HG03097 (cell line): Measurements from ENCODE around the gene B3GNT8.
"Not testable (repeated sequence)": the region's sequence is repeated elsewhere in the genome, so short reads cannot be mapped to it uniquely, and the experiment has no call there.

ENCODE experiments used
- ATAC-seq: cut with Tn5 transposase; IDR thresholded peaks from one replicate; pipeline ENCODE4 v1.9.1; 2021; ENCODE audit not compliant: unreplicated experiment, low FRiP score

The B3GNT8 gene

DNA sequence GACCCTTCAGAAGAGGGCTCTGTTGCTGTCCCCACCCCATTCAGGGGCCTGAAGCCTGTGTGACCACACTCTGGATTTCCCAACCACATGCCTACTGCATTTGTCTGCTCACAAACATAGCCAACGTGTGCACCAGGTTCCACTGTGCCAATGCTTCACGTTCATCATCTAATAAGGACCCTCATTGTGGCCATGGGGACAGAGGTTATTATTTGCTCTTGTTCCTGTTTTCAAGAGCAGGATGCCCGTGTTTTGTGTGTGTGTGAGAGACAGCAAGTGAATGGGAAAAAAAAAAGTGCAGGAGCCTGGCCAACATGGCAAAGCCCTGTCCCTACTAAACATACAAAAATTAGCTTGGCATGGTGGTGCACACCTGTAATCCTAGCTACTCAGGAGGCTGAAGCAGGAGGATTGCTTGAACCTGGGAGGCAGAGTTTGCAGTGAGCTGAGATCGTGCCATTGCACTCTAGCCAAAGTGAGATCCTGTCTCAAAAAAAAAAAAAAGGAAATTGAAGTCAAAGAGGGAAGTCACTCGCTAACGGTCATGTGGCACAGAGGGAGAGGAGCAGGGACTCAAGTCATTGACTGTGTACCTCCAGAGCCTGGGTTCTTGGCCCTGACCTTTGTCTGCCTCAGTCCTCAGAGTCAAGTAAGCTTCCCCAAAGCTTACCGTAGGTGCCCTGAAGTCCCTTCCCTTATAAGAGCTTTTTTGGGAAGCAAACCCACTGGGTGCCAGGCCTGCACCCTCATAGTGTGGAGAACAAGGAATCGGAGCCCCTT is 6.9 kb downstream of the B3GNT8 start:
- ATAC-seq: no peak

DNA sequence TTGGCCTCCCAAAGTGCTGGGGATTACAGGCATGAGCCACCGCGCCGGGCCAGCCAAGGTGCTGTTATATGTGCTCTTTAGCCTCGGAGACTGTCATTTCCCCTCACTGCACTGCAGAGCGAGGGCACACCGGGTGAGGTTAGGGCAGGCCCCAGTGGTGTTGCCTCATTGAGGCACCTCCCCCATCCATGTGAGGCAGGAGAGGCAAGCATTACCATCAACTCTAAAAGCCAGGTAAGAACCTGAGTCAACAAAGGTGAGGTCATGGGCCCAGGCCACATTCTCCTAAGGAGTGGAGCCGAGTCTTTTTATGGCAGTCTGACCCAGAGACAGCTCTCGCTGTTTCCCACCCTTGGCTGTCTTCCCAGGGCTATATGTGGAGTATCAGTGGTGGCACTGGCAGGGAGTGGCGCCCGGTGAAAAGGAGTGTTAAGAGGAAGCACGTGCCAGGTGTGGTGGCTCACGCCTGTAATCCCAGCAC is 10.9 kb downstream of the B3GNT8 start:
- no peak for ATAC-seq

DNA sequence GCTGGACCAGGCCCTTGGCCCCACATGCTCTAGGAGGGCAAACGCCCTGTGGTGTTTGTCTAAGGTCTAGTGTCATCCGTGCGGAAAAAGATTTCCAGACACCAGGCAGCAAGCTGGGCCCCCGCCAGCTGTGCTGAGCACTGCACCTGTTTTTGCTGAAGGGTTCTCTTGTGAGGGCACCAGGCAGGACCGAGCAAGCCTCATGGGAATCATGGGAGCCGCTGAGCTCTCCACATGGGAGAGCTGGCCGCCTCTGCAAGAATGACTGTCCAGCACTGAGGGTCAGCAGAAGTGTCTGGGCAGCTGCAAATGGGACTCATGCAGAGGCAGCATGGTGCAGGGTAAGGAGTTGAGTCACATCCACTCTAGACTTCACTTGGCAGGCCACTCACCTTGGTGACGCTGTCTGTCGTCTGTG is 12.0 kb downstream of the B3GNT8 start:
- no peak for ATAC-seq

DNA sequence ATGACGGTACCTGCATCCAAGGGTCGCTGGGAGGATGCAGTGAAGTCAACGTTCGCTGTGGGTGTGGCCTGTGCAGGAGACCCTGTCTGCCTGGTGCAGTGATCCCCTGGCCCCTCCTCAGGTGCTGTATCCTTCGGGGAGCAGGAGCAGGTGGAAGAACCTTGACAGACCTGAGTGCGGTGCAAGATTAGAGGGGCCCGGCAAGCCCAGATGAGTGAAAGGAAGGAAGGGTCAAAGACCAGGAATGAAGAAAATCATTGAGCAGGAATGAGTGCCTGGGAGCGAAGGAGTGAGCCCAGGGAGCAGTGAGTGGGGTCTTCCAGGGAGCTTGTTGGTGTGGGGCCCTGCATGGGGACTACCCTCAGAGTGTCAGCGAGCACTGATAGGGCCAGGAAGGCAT is 12.7 kb downstream of the B3GNT8 start:
- ATAC-seq: no peak

DNA sequence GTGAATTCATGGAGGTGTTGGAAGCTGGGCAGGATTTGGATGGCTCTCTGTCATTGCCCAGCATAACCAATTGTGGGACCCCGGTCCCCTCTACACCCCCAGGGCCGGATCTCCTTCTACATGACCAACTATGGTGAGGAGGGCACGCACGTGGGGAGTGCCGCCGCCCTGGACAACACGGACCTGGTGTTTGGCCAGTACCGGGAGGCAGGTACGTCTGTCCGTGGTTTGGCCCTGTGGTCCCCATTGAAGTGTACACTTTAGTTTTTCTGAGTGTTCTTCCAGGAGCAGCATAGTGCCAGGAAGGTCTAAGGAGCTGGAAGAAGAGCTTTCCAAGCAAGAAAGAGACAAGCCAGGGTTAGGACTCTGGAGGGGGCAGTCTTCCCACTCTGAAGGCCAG is 13.2 kb downstream of the B3GNT8 start:
- no peak for ATAC-seq

DNA sequence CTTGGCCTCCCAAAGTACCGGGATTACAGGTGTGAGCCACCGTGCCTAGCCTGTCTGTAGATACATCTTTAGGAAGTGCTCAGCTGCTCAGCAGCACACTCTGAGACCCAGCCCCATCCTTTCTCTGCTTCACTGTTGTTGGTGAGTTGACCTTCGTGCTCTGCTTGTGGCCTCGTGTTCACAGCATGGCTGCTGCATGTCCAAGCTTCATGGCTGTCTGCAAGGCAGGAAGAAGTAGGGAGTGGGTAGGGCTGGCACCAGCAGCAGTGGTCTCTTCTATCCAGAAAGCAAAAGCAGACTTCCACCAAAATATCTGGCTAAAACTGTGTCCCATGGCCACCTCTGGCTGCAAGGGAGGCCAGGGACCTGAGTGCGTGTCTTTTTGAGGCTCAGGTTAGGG is 14.2 kb downstream of the B3GNT8 start:
- no peak for ATAC-seq

DNA sequence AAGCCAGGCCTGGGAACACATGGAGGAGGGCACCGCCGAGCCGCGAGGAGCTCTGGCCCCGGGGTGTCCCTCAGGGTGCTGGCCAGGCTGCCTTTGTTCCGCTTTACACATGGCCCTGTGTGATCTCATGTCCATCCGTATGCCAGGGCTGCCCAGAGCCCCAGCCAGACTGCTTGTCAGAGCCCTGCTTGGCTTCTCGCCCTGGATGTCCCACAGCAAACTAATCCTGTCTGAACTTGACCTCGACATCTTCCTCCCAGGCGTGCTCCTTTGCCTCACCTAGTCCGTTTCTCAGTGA is 15.3 kb downstream of the B3GNT8 start:
- no peak for ATAC-seq

DNA sequence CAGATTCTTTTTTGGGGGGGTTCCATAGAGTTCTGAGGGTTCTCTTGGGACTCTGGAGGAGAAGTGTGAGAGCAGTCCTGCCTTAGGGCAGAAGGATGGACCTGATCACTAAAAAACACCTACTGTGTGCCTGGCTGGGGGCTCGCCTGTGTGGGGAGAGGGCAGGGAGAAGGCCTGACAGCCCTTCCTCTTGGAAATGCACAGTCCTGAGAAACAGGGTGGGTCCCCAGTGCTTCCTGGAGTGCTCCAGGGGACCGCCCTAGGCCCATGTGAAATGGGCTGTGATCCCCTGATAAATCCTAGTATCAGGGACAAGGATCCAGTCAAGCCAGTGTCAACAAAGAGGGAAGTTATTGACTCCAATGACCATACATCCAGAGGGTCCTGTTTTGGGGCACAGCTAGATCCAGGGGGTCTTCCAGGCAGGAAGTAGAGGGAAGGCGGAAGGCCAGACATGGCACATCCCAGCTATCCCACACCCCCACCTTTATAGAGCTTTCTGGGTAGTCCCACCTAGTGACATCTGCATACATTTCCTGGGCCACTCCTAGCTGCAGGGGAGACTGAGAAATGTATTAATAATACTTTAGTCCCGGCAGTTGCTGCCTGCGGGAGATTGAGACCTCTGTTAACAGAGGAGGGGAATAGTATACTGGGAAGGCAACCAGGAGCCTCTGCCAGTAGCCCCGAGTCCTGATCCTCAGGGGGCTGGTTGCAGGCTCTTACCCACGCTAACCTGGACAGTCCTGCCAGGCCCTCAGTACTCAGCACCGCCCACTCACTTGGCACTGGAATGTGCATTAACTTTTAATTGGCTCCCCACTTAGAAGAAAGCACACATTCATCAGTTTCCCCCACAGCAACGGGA is 15.8 kb downstream of the B3GNT8 start:
- no peak for ATAC-seq

DNA sequence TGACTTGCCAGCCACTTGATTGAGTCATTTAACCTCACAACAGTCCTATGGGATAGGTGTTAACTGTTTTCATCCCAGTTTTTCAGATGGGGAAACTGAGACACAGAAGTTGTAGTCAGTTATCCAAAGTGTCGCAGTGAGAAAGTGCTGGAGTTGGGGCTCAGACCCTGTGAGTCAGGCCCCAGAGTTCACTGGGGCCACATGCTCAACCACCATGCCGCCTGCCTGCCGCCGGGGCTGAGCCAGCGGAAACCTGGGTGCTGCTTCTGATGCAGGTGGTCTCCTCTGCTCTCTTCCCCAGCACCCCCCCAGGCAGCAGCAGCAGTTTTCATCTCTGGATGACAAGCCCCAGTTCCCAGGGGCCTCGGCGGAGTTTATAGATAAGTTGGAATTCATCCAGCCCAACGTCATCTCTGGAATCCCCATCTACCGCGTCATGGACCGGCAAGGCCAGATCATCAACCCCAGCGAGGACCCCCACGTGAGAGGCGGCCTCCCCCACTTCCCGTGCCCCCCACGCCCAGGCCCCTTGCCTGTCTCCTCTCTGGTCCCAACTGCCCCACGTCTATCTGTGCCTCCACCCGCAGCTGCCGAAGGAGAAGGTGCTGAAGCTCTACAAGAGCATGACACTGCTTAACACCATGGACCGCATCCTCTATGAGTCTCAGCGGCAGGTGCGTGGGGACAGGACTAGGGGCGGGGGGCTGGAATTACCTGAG is 16.7 kb downstream of the B3GNT8 start:
- ATAC-seq: no peak

DNA sequence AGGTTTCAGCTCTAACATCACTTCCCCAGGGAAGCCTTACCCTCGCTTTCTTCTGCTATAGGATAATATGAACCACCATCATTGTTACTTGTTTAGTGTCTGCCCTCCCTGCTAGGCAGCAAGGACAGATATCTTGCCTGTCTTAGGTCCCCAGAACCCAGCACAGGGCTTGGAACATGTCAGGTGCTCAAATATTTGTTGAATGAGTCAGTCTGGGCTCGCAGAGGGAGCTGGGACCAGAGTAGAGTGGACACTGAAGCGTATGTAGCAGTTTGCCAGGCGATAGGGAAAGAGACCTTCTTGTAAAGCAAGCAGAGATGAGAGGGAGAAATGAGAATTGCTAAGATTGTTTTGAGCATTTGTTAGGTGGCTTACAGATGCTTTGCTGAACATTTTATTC is 17.9 kb downstream of the B3GNT8 start:
- no peak for ATAC-seq

DNA sequence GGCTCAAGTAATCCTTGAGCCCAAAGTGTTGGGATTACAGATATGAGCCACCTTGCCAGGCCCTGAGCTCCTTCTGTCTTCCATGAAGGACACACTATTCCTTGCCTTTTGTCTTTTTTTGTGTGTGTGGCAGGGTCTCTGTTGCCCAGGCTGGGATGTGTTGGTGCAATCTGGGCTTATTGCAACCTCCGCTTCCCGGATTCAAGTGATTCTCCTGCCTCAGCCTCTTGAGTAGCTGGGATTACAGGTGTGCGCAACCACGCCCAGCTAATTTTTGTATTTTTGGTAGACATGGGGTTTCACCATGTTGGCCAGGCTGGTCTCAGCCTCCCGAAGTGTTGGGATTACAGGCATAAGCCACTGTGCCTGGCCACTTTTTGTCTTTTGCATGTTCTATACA is 18.3 kb downstream of the B3GNT8 start:
- not testable (repeated sequence) for ATAC-seq

DNA sequence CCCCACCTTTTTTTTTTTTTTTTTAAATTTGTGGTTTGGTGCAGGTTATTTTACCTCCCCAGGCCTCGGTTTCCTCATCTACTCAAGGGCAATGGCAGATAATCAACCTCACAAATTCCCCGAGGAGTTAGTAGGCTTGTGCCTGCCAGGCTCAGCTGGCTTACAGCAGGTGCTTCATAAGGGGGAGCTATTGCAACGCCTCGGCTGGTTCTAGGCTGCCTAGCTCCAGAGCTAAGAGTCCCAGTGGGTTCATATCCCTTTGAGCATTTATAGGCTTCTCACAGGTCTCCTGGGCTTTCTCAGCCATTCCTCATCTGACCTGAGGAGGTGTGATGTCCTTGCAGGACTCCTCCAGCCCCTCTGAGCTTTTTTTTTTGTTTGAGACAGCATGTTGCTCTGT is 18.9 kb downstream of the B3GNT8 start:
- ATAC-seq: no peak

DNA sequence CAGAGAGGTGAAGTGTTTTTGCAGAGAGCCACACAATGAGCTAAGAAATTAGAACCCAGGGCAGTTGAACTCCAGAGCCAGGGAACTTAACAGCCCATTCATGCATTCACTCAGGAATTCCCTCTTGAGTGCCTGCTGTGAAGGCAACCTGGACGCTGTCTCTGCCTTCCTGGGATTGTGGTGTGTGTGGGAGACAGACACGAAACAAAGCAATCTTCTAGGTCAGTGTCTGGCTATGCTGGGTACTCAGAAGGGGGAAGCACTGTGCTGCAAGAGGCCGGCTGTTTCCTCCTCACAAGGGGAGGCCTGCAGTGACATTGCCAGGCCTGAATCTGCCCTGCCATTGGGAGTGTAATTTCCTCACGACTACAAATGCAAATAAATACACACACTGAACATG is 19.9 kb downstream of the B3GNT8 start:
- ATAC-seq: no peak

DNA sequence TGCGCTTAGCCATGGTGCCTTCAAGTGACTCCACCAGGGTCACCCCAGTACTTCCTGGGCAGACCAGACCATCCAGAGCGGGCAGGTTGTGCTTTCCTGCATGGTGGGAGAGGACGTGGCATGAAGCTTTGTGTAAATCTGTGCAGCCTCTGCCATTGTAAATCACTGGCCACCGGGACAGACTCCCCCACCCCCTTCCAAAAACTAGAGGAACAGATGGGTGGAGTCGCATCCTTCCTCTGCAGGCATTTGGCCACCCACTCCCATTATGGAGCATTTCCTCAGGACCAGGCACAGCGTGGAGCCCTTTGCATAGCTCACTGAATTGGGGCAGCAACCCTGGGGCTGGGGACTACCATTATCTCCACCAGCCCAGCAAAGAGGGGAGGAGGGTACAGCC is 21.4 kb downstream of the B3GNT8 start:
- ATAC-seq: no peak

DNA sequence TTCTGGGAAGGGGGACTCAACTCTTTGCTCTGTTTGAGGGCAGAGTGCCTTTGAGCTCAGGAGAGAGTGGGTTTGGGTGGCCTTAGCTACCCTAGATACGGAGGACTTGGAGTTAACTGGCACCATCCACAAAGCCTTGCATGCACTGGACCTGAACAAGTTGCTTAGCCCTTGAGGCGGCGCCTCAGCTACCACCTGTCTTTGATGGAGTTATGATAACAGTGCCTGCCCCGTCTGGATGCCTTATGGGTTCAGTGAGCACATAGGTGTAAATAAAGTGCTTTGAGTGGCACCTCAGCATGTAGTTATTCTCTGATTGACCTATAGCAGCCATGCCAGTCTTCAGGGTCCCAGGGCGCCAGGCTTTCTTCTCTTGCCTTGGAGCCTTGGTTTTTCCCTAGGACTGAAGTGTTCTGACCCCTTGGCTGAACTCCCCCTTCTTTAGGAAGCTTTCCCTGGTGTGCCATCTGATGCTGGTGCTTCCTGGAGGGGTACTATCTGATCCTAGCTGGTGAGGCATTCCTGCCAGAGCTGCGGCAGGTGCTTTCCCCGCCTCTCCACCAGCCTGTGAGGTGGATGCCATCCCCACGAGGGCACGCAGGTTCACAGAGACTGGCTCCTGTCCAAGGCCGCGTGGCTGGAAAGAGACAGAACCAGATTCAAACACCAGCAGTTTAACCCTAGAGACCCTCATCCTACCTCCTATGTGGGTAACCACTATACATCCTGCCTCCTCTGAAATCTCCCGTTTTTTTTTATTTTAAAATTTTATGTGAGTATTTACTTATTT is 23.8 kb downstream of the B3GNT8 start:
- no peak for ATAC-seq

DNA sequence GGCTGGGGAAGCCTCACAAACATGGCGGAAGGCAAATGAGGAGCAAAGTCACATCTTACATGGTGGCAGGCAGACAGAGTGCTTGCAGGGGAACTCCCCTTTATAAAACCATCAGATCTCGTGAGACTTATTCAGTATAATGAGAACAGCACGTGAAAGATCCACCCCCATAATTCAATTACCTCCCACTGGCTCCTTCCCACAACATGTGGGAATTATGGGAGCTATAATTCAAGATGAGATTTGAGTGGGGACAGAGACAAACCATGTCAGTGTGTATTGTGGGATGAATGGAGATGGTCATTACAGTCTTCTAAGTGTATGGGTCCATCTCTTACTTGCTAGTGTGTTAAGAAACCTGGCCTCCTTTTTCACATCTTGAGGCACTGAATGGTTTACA is 25.2 kb downstream of the B3GNT8 start:
- no peak for ATAC-seq

DNA sequence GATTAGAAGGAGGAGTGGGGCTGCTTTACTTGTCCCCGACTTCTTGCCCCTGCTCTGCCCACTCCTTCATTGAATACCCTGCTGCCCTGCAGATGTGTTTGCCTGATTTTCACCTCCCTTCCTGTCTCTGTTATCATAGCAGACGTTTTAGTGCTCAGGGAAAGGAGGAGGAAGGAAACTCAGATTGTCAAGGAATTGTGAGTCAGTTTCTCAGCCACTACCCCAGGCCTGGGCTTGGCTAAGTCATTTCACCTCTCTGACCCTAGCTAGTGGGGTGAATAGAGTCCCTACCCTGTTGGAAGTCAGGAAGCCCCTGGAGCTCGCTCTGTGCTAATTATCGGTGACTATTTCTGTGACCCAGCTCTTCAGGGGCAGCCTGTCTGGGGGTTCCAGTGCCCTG is 25.7 kb downstream of the B3GNT8 start:
- no peak for ATAC-seq

DNA sequence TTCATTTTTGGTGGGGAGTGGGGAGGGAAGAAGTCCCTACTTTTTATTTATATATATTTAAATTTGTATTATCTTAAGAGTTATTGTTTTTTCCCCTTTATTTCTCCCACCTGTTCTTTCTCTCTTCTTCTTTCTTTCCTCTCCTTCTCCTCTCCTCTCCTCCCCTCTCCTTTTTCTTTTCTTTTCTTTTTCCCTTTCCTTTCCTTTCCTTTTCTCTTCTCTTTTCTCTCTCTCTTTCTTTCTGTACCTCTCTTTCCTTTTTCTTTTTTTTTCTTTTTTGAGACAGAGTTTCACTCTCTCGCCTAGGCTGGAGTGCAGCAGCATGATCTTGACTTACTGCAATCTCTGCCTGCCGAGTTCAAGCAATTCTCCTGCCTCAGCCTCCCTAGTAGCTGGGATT is 27.6 kb downstream of the B3GNT8 start:
- ATAC-seq: no peak

DNA sequence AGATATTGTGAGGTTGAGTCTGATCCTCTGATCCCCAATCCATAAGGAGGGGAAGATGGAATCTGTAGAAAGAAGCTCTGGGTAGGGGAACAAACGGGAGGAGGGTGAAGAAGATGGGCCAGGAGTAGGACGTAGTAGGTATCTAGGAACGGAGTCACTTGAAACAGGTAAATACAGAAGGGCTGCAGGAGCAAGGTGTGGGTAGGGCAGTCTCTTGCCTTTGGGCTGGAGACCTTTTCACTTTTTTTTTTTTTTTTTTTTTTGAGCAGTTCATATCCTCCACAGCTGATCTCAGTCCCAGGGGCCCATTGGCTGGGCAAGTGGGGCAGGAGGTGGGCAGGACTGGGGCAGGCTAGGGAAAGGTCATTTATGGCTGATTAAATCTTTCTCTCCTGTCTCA is 28.1 kb downstream of the B3GNT8 start:
- no peak for ATAC-seq

DNA sequence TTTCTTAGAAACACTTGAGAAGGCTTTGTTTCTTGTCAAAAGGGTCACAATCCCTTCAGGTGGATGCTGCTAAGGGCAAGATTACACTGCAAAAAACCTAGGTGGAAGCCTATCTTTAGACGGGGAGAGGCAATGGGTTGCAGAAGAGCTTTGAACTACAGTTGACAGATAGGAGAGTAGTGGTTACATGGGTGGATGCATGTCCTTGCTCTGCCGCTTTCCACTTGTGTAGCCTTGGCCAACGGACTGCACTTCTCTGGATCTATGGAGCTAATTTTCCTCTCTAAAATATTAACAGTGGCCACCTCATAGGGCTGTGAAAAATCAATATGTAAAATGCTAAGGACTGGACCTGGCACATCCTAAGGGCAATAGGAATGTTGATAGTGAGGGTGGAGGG is 28.6 kb downstream of the B3GNT8 start:
- no peak for ATAC-seq

DNA sequence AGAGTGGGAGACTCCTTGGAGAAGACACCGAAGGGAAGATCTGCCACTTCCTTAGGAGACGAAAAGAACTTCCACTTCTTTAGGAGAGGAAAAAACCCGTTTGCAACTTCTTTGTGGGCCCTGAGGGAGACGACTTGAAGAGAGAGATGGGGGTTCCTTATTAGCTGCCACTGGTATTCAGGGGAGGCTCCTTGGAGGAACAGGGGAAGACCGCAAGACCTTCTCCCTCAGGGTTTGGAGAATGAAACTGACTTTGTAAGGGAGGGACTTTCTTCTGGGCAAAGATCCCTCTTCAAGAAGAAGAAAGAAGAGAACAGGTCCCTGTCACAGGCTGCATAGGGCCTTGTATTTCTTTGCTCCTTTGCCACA is 29.1 kb downstream of the B3GNT8 start:
- ATAC-seq: no peak
